ENCODE measurements around the gene OCA2.
"Not testable (repeated sequence)": the region's sequence is repeated elsewhere in the genome, so short reads cannot be mapped to it uniquely, and the experiment has no call there.

OCA2 gene

DNA sequence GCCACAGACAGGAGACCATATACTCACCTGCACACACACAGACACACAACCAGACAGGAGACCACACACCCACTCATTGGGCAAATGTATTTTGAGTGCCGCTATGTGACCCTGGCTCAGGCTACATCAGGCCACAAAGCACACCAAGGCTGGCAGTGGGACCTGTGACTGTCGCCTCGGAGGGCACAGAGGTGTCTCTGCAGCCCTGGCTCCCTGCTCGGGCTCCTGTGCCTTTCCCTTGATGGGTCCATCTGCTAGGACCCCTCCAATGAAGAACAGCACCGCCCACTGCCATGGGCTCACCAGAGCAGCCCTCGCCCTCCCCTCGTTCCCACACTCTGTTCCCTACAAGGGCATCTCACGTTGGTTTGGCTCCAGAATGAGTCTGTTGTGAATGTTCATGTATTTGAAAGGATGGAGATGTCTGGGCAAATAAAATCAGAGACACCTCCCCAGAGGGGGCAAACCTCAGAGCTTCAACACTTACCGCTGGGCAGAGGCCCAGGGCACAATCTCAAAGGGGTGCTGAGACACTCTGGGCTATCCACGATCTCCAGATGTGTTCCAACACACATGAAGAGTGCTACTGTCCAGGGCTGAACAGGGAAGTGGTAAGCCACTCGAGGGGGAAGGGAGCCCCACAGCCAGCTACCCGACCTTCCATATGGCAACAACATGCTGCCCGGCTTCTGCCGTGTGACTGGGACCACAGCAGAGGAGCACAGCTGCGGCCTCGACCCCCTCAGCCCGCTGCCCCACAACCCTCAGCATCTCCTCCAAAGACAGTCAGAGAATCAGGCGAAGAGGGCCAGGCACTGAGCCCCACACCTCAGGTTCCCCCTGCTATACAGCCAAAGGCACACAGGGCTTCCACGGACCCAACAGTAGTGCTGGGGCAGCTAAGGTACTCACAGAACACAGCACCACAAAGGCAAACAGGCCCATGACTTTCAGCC lies 74.9 kb downstream of the OCA2 start:
- no peak for DNase-seq (ENCODE audit: low read depth, low spot score)

- DNase-seq (ENCODE audit: low read depth, low spot score): no peak
Observed at GRCh38 chr15:28023422-28023821, 75.7 kb downstream of the OCA2 start.

- no peak for DNase-seq (ENCODE audit: low read depth, low spot score)
Observed at GRCh38 chr15:28022961-28023360, 76.2 kb downstream of the OCA2 start.

DNA sequence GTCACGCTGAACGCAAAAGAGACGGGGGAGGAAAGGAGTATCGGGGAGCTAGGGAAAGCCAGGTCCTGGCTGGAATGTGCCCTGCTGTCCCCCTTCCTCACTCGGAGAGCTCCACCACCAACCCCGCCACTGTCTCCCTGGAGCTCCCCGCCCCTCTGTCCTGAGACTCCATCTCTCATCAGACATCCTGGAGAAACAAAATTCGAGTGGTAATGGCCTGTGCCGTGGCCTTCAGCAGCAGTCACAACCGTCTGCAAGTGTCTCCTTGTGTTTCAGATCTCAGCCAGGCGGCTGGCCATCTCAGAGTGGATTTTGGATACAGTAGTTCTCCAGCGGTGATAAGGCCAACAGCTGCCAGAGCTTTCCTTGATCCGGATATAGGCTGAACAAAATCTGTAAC lies 76.9 kb downstream of the OCA2 start:
- no peak for DNase-seq (ENCODE audit: low read depth, low spot score)

DNA sequence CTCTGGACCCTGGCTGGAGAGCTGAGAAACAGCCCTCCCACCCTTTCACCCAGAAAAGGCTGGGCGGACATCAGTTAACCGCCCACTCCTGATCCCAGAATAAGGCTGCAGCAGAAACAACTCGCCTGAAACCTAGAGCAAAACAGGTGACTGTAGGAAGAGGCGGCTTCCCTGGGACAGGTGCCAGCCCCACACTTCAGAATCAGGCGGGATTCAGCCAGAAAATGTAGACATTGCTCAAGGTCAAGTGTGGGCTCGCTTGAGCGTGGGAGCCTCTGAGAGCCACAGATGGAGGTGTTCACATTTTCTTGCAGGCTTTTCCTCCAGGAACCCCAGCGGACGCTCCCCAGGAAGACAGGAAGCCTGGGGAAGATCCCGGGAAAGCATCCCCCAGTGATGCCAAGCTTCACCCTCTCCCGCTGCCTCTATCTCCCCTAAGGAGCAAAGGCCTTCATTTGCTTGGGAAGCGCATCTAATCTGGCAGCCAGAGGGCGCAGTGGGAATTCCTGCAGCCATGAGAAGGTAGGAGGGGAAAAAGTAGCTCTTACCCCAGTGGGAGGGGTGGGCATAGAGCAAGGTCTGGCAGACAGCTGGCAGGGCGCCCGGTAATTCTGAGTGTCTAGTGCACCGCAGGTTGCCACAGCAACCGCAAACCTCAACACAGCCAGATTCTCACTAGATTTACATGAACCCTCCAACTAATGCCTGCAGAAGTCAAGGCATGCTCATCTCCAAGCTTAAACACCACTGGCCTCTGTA lies 77.7 kb downstream of the OCA2 start:
- DNase-seq (ENCODE audit: low read depth, low spot score): no peak

- DNase-seq (ENCODE audit: low read depth, low spot score): no peak
Observed at GRCh38 chr15:28020644-28021043, 78.5 kb downstream of the OCA2 start.

- no peak for DNase-seq (ENCODE audit: low read depth, low spot score)
Observed at GRCh38 chr15:28019594-28020309, 79.4 kb downstream of the OCA2 start.

DNA sequence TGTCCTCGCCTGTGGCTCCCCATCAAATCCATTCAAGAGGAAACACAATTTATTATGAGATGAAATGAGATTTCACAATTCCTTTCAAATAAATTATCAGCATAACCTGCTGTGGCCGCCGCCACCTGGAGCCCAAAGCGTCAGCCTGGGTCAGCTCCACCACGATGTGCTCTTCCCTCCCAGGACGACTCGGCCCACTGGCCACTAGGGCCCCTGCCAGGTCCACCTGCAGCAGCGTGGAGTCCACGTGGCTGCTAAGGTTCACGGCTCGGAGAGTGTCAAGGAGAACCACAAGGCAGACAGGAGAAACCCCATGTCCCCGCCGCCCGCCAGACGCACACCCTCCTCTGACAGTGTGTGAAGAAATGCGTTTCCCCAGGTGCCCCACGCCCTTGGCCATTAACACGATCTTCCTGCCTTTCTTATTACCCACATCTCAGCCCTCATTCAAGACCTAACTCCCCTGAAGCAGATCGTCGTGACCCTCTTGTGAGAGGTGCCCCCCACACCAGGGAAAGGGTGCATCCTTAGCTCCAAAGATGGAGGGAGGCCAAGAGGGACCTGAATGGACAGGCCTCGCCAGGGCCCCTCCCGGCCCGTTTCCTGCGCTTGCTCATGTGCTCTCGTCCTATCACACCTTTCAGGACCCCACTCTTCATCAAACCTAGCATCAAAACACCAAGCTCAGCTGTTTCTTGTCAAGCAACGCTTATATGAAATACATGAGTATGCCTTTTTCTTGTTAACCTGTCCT lies 80.6 kb downstream of the OCA2 start:
- no peak for DNase-seq (ENCODE audit: low read depth, low spot score)

- no peak for DNase-seq (ENCODE audit: low read depth, low spot score)
Observed at GRCh38 chr15:28017423-28017924, 81.6 kb downstream of the OCA2 start.

DNA sequence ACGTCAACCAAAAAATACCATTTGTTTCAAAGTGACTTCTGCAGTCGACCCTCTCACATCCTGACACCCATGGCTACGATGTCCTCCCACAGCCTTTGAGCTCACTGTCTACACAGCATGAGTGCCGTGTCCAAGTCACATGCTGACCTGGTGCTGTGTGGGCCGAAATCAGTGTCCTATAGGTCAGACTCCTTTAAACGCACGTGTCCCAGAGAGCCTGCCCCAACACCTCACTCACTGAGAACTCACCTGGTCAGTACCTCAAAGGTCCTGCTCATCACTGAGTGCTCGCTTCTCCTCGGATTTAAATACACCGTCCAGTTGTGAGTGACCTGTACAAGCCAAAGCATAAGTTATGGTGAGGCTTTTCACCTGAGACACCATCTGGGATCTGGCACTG lies 83.3 kb downstream of the OCA2 start:
- DNase-seq (ENCODE audit: low read depth, low spot score): no peak

- no peak for DNase-seq (ENCODE audit: low read depth, low spot score)
Observed at GRCh38 chr15:28014623-28015200, 84.4 kb downstream of the OCA2 start.

GRCh38 chr15:28013976-28014375 lies 85.1 kb downstream of the OCA2 start:
- DNase-seq (ENCODE audit: low read depth, low spot score): no peak

GRCh38 chr15:28013480-28013879 lies 85.6 kb downstream of the OCA2 start:
- no peak for DNase-seq (ENCODE audit: low read depth, low spot score)

GRCh38 chr15:28012231-28012630 lies 86.9 kb downstream of the OCA2 start:
- DNase-seq (ENCODE audit: low read depth, low spot score): no peak

DNA sequence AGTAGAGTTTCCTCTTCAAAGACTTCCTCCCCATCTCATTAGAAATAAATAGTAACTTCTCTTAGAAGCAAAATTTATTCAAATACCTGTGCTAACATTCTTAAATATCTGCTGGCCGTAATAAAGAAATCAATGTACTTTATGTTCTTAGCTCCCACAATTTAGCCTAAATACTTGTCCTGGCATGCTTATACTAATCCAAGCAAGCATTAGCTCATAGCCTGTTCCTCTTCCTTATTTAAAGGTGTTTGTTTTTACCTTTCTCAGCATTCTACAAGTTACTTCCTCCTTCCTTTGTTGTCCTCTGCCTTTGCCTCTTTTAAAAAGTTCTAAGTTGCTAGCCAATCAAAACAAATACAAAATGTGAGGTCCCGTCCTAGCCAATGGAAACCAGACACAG lies 90.9 kb downstream of the OCA2 start:
- DNase-seq (ENCODE audit: low read depth, low spot score): not testable (repeated sequence)

DNA sequence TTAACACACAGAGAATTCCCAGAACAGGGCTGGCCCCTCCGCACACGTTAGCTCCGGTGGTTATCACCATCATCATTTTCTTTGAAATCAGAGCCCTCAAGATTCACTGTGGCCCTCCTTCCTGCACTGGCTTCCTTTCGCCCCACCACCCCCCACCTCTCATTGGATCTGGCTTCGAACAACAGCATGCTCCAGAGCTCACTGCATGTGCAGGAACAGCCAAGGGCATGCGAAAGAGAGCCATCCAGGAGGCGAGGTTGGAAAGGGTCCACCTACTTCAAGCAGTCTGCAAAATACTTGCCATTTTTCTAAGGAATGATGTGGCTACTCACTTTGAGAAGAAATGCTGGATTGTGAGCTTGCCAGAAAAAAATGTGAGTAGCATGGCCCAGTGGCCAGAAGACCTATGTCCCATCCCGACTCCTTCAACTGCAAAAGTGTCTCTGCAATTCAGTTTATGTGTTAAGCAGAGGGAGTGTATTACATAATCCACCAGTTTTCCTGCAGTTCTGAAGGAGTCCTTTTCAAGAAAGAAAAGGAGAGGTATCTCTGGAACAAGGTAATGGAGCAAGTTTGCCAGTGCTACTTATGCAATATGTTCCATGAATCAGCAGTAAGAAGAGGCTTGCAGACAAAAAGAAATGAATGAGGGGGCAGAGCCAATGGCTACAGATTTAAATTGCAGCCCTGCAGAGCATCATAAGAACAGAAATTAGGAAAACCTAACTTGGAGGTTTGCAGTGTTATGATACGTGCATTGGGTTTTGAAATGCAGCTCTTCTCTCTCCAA lies 92.8 kb downstream of the OCA2 start:
- DNase-seq (ENCODE audit: low read depth, low spot score): no peak

GRCh38 chr15:28005004-28005527 lies 94.0 kb downstream of the OCA2 start:
- DNase-seq (ENCODE audit: low read depth, low spot score): no peak

GRCh38 chr15:28004143-28005003 lies 94.7 kb downstream of the OCA2 start:
- DNase-seq (ENCODE audit: low read depth, low spot score): no peak
